ENCODE data around the gene RFFL. TPM values are rescaled to one million over a fixed set of nuclear protein-coding genes. Genes with fewer than 3 reads are reported as not detected.

Gene RFFL
- 19.0 TPM for total RNA-seq

DNA sequence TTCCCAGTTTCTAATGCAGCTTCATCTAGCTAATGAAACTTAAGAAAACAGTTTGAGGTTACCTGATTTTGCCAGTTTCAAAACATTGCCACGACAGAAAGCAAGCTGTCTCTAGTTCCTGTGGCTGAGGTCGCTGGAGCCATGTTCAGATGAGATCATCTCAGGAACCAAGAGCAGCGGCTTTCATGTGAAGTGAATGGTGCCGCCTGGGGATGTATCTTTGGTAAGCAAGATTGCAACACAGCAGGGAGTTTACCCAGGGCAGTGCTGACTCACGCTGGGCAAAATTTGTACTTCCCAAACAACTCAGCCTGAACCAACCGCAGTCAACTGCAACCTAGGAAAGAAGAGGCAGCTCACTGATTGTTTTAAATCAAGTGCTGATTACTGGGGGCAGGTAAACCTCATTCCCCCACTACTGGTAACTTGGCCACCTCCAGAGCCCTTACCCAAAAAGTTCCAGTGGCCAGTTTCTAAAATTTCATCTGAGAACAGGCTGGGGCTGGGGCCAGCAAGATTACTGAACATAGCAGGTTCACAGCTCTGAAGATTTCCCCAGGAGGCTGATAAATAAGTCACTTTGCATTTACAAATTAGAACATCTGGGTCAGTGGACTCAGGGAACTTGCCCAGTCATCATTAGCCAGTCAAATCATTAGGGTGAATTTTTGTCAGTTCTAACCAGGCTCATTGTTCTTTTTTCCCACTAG lies at the start of gene RFFL:
Gene RFFL (minus strand): TSS at position 194 of the 710 bp plus-strand sequence. CDS start 37,154 bp downstream, outside the sequence.

DNA sequence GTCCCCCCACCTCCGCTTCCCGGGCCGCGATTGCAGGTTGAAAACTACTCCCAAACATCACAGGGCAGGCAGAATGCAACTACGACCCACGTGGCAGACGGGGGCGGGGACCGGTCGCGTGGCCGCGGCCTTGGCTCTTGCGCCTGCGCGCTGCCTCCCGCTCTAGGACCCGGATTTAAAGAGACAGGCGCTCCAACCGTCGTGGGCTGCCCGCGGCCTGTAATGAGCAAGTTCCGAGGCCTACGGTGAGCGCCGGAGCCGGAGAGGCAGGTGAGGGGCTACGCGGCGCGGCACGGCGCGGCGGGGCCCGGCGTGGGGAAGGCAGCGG lies 83.2 kb downstream of the RFFL start, which contains the start of gene LIG3:
Gene LIG3 (plus strand): TSS at position 160 of the 328 bp plus-strand sequence. CDS start 2,494 bp downstream, outside the sequence.

DNA sequence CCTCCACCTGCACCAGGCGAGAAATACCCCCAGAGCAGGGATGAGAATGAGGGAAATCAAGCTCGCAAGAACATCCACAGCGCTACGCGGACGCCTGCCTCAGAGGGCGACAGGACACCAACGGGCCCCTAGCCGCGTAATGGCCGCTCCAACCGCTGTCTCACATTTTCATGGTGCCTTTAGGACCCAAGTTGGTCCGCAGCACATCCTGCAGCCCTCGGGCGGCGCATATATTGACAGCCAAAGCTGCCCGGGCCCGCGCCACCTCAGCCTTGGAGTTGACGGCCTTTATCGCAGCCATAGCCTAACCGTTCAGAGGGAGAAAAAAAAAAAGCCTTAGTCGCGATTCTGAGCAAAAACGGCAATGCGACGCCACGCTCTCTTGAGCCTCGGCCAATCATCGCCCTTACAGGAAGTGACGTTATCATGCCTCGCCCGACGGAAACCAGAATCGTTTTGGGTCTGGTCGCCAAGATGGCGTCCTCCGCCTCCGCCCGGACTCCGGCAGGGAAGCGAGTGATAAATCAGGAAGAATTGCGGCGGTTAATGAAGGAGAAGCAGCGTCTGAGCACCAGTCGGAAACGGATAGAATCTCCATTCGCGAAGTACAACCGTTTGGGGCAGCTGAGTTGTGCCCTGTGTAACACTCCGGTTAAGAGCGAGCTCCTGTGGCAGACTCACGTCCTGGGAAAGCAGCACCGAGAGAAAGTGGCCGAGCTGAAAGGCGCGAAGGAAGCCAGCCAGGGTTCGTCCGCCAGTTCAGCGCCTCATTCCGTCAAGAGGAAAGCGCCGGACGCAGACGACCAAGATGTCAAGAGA lies 102.2 kb downstream of the RFFL start, which contains the start of the genes CCT6B and ZNF830:
Gene CCT6B (minus strand): TSS at position 368 of the 819 bp plus-strand sequence. CDS start 67 bp downstream, at position 301.
Gene ZNF830 (plus strand): TSS at position 448 of the 819 bp plus-strand sequence. CDS start 27 bp downstream, at position 475.

Small RNA genes lying within 50 kb of the gene (small RNA-seq; reads per million reads assigned to genes)
- gene AC004223.1 (ENCODE audit: low replicate concordance) = not detected
- gene RNU6-840P (ENCODE audit: low replicate concordance) = not detected

Other genes starting within 250 kb of the RFFL start
- 2.3 TPM for gene CCT6B, start 102.2 kb downstream of the RFFL start, total RNA-seq
- 10.3 TPM for gene ZNF830, start 102.2 kb downstream of the RFFL start, total RNA-seq
- gene LIG3, start 83.2 kb downstream of the RFFL start, total RNA-seq = 63.4 TPM
- 12.1 TPM for gene RAD51D, start 56.2 kb upstream of the RFFL start, total RNA-seq
- not detected for gene FNDC8, start 57.9 kb upstream of the RFFL start, total RNA-seq
- 15.7 TPM for gene NLE1, start 78.6 kb upstream of the RFFL start, total RNA-seq
- 32.2 TPM for gene UNC45B, start 84.1 kb upstream of the RFFL start, total RNA-seq
- not detected for gene SLC35G3, start 130.7 kb upstream of the RFFL start, total RNA-seq
- 15.9 TPM for gene SLFN5, start 179.4 kb upstream of the RFFL start, total RNA-seq

Data from metanephros (tissue), 2 donors.